HepG2 (cell line): ENCODE data around the gene ABCC3. TPM values are rescaled to one million over a fixed set of nuclear protein-coding genes. Genes with fewer than 3 reads are reported as not detected.
A peak's percentile ranks its signal among the peaks of the same experiment; 100 is the strongest.

Experiments
- ATRX ChIP-seq: sonication (generic); formaldehyde crosslinking; IDR thresholded peaks from 2 replicates; pipeline ENCODE4 v1.4.0; 2020; ENCODE audit warnings: missing genetic modification reagents, borderline replicate concordance
- FIP1L1 ChIP-seq: fragments of 200-400 bp; formaldehyde crosslinking; IDR thresholded peaks from 2 replicates; pipeline ENCODE4 v1.6.1; 2018; ENCODE audit warnings: low read depth, mild to moderate bottlenecking, low read length, moderate library complexity, borderline replicate concordance; ENCODE audit not compliant: insufficient read depth
- IKZF1 ChIP-seq: fragments of 450-650 bp; IDR thresholded peaks from 2 replicates; pipeline ENCODE4 v1.7.1; 2016
- KAT2B ChIP-seq: fragments of 150-350 bp; IDR thresholded peaks from 2 replicates; pipeline ENCODE4 v1.6.1; 2014; ENCODE audit warnings: low read depth, low read length, borderline replicate concordance
- KLF9 ChIP-seq: IDR thresholded peaks from 2 replicates; pipeline ENCODE4 v1.6.1; 2016; ENCODE audit warnings: low read depth
- MBD4 ChIP-seq: IDR thresholded peaks from 2 replicates; pipeline ENCODE4 v1.6.1; 2012; ENCODE audit warnings: low read length, inconsistent platforms, borderline replicate concordance
- NFIC ChIP-seq: IDR thresholded peaks from 2 replicates; pipeline ENCODE4 v1.6.1; 2012; ENCODE audit warnings: mild to moderate bottlenecking, low read length, inconsistent platforms
- NR1H2 ChIP-seq: sonication (generic); formaldehyde crosslinking; IDR thresholded peaks from 2 replicates; pipeline ENCODE4 v1.8.1; 2022; ENCODE audit warnings: low read depth, missing genetic modification reagents, borderline replicate concordance
- NR2C2 ChIP-seq: sonication (generic); formaldehyde crosslinking; IDR thresholded peaks from 2 replicates; pipeline ENCODE4 v1.4.0; 2020; ENCODE audit warnings: missing genetic modification reagents, mild to moderate bottlenecking, moderate library complexity, borderline replicate concordance
- REL ChIP-seq: sonication (generic); formaldehyde crosslinking; conservative IDR thresholded peaks from 2 replicates; pipeline ENCODE4 v1.8.0; 2022; ENCODE audit warnings: mild to moderate bottlenecking, missing genetic modification reagents, moderate library complexity
- SMAD1 ChIP-seq: sonication (generic); formaldehyde crosslinking; IDR thresholded peaks from 2 replicates; pipeline ENCODE4 v1.4.0; 2020; ENCODE audit warnings: missing genetic modification reagents, low read depth, mild to moderate bottlenecking, borderline replicate concordance
- SP140L ChIP-seq: sonication (generic); formaldehyde crosslinking; IDR thresholded peaks from 2 replicates; pipeline ENCODE4 v1.4.0; 2020; ENCODE audit warnings: missing genetic modification reagents, borderline replicate concordance
- SYNCRIP ChIP-seq: fragments of 200-400 bp; formaldehyde crosslinking; IDR thresholded peaks from 2 replicates; pipeline ENCODE4 v1.6.1; 2018; ENCODE audit warnings: mild to moderate bottlenecking, low read depth, low read length; ENCODE audit not compliant: insufficient read depth
- TAF1 ChIP-seq: sonication (generic); formaldehyde crosslinking; IDR thresholded peaks from 2 replicates; pipeline ENCODE4 v1.4.0; 2020; ENCODE audit warnings: missing genetic modification reagents
- TGIF2 ChIP-seq: IDR thresholded peaks from 2 replicates; pipeline ENCODE4 v1.6.1; 2016; ENCODE audit warnings: control low read depth, missing compliant biosample characterization
- TOE1 ChIP-seq: sonication (generic); formaldehyde crosslinking; IDR thresholded peaks from 2 replicates; pipeline ENCODE4 v1.4.0; 2020; ENCODE audit warnings: mild to moderate bottlenecking, missing genetic modification reagents
- ZBTB20 ChIP-seq: sonication (generic); formaldehyde crosslinking; IDR thresholded peaks from 2 replicates; pipeline ENCODE4 v1.8.1; 2023; ENCODE audit warnings: missing genetic modification reagents, low read depth, mild to moderate bottlenecking, borderline replicate concordance
- ZFP62 ChIP-seq: sonication (generic); formaldehyde crosslinking; IDR thresholded peaks from 2 replicates; pipeline ENCODE4 v1.4.0; 2020; ENCODE audit warnings: missing genetic modification reagents
- ZMYM2 ChIP-seq: sonication (generic); formaldehyde crosslinking; IDR thresholded peaks from 2 replicates; pipeline ENCODE4 v1.8.0; 2022; ENCODE audit warnings: mild to moderate bottlenecking, missing genetic modification reagents
- ZNF138 ChIP-seq: sonication (generic); formaldehyde crosslinking; IDR thresholded peaks from 2 replicates; pipeline ENCODE4 v1.5.0; 2020; ENCODE audit warnings: mild to moderate bottlenecking, low read depth, missing genetic modification reagents
- ZNF225 ChIP-seq: sonication (generic); formaldehyde crosslinking; IDR thresholded peaks from 2 replicates; pipeline ENCODE4 v1.4.0; 2020; ENCODE audit warnings: mild to moderate bottlenecking, missing genetic modification reagents
- ZNF432 ChIP-seq: sonication (generic); formaldehyde crosslinking; IDR thresholded peaks from 2 replicates; pipeline ENCODE4 v1.5.0; 2020; ENCODE audit warnings: missing genetic modification reagents, mild to moderate bottlenecking, borderline replicate concordance
- ZNF543 ChIP-seq: sonication (generic); formaldehyde crosslinking; IDR thresholded peaks from 2 replicates; pipeline ENCODE4 v1.4.0; 2020; ENCODE audit warnings: mild to moderate bottlenecking, missing genetic modification reagents
- ZNF570 ChIP-seq: sonication (generic); formaldehyde crosslinking; IDR thresholded peaks from 2 replicates; pipeline ENCODE4 v1.4.0; 2020; ENCODE audit warnings: mild to moderate bottlenecking, missing genetic modification reagents, borderline replicate concordance
- ZNF720 ChIP-seq: sonication (generic); formaldehyde crosslinking; IDR thresholded peaks from 2 replicates; pipeline ENCODE4 v1.4.0; 2020; ENCODE audit warnings: missing genetic modification reagents
- ZNF792 ChIP-seq: IDR thresholded peaks from 2 replicates; pipeline ENCODE4 v1.6.1; 2016
- ZNF891 ChIP-seq: sonication (generic); formaldehyde crosslinking; IDR thresholded peaks from 2 replicates; pipeline ENCODE4 v1.5.0; 2020; ENCODE audit warnings: mild to moderate bottlenecking, missing genetic modification reagents
- polyA plus RNA-seq, 8 experiments: library from polyadenylated mRNA; depleted of rRNA in 3 of 8; stranded (reverse) in 7 of 8; unstranded in 1 of 8; fragments of >200 nt; fragmentation: Illumina TruSeq in 4 of 8; extraction: Trizol in 4 of 8; gene quantifications; 2 replicates each; pipeline versions ENCODE4 v1.2.1 to v1.2.3, GENCODE V29; 2011 to 2016; ENCODE audit warnings: low read depth in 4 of 8, missing spikeins in 1 of 8, mixed read lengths in 1 of 8; ENCODE audit not compliant: insufficient read depth in 1 of 8
- total RNA-seq, 5 experiments: library from RNA; depleted of rRNA; stranded (reverse); fragments of >200 nt; fragmentation: Illumina TruSeq; extraction: Trizol; gene quantifications; 2 replicates each; pipeline ENCODE4 v1.2.3, GENCODE V29; 2016; ENCODE audit warnings: low read depth in 1 of 5
- TF ChIP-seq, protein P1 (sequence below): sonication (generic); formaldehyde crosslinking; IDR thresholded peaks from 2 replicates; pipeline ENCODE4 v1.8.1; 2022; ENCODE audit warnings: low read depth, mild to moderate bottlenecking, missing genetic modification reagents
- TF ChIP-seq, protein P2 (sequence below): sonication (generic); formaldehyde crosslinking; IDR thresholded peaks from 2 replicates; pipeline ENCODE4 v1.8.0; 2023; ENCODE audit warnings: mild to moderate bottlenecking, missing genetic modification reagents

The ABCC3 gene
- total and polyA plus RNA-seq, 2 of the 13 experiments (the other 11 are each of a cell fraction or from before 2014, with no cell fraction given), result 25.2 to 50.7 TPM

DNA sequence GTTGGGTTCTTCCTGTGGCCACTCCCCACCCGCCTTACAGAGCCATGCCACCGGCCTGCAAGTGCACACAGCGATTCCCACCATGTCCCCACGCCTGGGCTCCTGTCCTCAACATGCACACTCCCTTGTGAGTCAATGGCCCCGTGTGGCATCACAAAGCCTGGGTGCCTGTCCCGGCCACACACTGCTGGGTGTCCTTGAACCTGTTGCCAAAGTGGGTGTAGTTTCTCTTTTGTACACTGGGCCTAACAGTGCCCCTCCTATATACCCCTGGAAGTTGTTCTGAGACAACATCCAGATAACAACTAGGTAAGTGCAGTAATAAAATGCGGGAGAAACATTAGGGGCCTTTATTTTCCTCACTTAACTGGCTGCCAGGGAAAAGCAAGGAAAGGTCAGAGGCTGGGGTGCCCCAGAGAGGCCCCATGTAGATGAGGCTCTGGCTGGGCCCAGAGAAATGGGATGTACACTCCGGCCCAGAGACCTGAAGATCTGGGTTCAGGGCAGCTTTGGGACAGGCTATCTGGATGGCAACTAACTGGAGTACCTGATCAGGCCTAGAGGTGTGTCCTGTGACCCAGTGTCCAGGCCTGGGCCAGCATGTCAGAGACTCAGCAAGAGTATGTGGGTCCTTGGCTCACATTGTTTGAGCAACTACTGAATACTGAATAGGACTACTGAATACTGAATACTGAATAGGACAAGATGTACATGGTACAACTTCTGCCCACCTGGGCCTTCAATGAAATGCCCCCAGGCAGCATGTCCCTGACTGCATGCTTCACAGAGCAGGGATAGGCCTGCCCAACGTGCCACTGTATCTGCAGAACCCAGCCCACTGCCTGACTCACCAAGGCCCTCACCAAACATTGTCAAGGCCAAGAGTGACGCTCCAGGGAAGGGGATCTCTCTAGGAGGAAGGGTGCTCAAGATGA is 8.3 kb downstream of the ABCC3 start (continued):
- TF ChIP-seq IKZF1, result no peak
- TF ChIP-seq NR1H2, result 0 out of 2 replicates have a peak, but pooled peaks have one; percentile 48
- TF ChIP-seq MBD4, result no peak
- TF ChIP-seq, protein P1, sequence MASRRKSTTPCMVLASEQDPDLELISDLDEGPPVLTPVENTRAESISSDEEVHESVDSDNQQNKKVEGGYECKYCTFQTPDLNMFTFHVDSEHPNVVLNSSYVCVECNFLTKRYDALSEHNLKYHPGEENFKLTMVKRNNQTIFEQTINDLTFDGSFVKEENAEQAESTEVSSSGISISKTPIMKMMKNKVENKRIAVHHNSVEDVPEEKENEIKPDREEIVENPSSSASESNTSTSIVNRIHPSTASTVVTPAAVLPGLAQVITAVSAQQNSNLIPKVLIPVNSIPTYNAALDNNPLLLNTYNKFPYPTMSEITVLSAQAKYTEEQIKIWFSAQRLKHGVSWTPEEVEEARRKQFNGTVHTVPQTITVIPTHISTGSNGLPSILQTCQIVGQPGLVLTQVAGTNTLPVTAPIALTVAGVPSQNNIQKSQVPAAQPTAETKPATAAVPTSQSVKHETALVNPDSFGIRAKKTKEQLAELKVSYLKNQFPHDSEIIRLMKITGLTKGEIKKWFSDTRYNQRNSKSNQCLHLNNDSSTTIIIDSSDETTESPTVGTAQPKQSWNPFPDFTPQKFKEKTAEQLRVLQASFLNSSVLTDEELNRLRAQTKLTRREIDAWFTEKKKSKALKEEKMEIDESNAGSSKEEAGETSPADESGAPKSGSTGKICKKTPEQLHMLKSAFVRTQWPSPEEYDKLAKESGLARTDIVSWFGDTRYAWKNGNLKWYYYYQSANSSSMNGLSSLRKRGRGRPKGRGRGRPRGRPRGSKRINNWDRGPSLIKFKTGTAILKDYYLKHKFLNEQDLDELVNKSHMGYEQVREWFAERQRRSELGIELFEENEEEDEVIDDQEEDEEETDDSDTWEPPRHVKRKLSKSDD (CRISPR knock-in tag), result no peak
- TF ChIP-seq SMAD1 (CRISPR knock-in tag), result no peak
- TF ChIP-seq ZNF792, result no peak
- no peak for TF ChIP-seq TGIF2 (CRISPR knock-in tag)
- no peak for TF ChIP-seq SYNCRIP
- peak; percentile 50; the same call in 1 of the 2 replicates for TF ChIP-seq NR2C2
- no peak for TF ChIP-seq TAF1 (CRISPR knock-in tag)
- TF ChIP-seq KAT2B, result no peak
- TF ChIP-seq, protein P2, sequence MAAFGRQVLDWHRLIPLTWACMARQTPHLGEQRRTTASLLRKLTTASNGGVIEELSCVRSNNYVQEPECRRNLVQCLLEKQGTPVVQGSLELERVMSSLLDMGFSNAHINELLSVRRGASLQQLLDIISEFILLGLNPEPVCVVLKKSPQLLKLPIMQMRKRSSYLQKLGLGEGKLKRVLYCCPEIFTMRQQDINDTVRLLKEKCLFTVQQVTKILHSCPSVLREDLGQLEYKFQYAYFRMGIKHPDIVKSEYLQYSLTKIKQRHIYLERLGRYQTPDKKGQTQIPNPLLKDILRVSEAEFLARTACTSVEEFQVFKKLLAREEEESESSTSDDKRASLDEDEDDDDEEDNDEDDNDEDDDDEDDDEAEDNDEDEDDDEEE (CRISPR knock-in tag), result no peak
- TF ChIP-seq ZNF432 (CRISPR knock-in tag), result no peak
- no peak for TF ChIP-seq TOE1 (CRISPR knock-in tag)
- no peak for TF ChIP-seq ZBTB20 (CRISPR knock-in tag)
- no peak for TF ChIP-seq ZNF570
- TF ChIP-seq REL (CRISPR knock-in tag), result no peak
- TF ChIP-seq FIP1L1, result no peak
- no peak for TF ChIP-seq KLF9 (CRISPR knock-in tag)
- no peak for TF ChIP-seq ZNF138
- no peak for TF ChIP-seq ZNF225 (CRISPR knock-in tag)
- TF ChIP-seq ZMYM2 (CRISPR knock-in tag), result no peak
- TF ChIP-seq ZFP62 (CRISPR knock-in tag), result no peak
- no peak for TF ChIP-seq ZNF720 (CRISPR knock-in tag)
- no peak for TF ChIP-seq ATRX (CRISPR knock-in tag)
- TF ChIP-seq ZNF543 (CRISPR knock-in tag), result no peak
- TF ChIP-seq ZNF891 (CRISPR knock-in tag), result no peak; the same call in 1 of the 2 replicates
- TF ChIP-seq SP140L (CRISPR knock-in tag), result no peak
- no peak for TF ChIP-seq NFIC
